Neural progenitor cell (in vitro differentiated cells): ENCODE measurements around the gene DNTTIP2.

ENCODE experiments used
- CTCF ChIP-seq: fragments of 200-600 bp; sonication (generic); IDR thresholded peaks from 2 replicates; pipeline ENCODE4 v1.5.1; 2017; ENCODE audit warnings: antibody characterized with exemption, mild to moderate bottlenecking
- EZH2 ChIP-seq: fragments of 200-600 bp; sonication (generic); IDR thresholded peaks from 2 replicates; pipeline ENCODE4 v1.6.1; 2017; ENCODE audit warnings: antibody characterized with exemption, mild to moderate bottlenecking, moderate library complexity
- EZH2phosphoT487 ChIP-seq: fragments of 200-600 bp; sonication (generic); IDR thresholded peaks from 2 replicates; pipeline ENCODE4 v1.6.1; 2017; ENCODE audit warnings: antibody characterized with exemption

DNA sequence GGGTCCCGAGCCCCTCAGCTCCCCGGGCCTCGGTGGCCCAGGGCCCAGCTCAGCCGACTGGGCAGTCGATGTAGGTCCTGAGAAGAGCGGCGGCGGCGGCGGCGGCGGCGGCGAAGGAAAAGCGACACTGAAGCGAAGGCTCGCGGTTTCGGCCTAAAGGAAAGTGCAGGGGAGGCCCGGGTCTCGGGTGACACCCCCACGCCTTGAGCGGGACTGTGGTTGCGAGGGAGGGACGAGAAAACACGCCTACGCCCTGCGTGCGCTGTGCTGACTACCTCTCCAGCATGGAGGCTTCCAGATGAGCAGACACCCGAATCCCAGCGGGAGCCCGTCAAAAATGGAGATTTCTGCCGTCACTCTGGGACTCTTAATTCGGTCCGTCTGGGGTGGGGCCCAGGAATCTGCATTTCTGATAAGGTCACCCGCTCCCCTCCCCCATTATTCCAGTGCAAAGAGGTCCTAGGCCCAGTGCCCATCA, 31.2 kb downstream of the DNTTIP2 start:
- no peak for TF ChIP-seq CTCF
- TF ChIP-seq EZH2, result no peak
- no peak for TF ChIP-seq EZH2phosphoT487
